M059J (cell line): ENCODE data around the gene PLA2G4E. TPM values are rescaled to one million over a fixed set of nuclear protein-coding genes. Genes with fewer than 3 reads are reported as not detected.
A peak's percentile ranks its signal among the peaks of the same experiment; 100 is the strongest.

ENCODE experiments used
- DNase-seq: peaks from one replicate; pipeline ENCODE4 v3.0.0-alpha.2; 2012; ENCODE audit warnings: low read depth
- total RNA-seq: library from RNA; depleted of rRNA; stranded (reverse); fragments of >200 nt; shearing (Covaris generic); gene quantifications from 2 replicates; pipeline ENCODE4 v1.2.3, GENCODE V29; 2014; rRNA removed

PLA2G4E gene, protein sequence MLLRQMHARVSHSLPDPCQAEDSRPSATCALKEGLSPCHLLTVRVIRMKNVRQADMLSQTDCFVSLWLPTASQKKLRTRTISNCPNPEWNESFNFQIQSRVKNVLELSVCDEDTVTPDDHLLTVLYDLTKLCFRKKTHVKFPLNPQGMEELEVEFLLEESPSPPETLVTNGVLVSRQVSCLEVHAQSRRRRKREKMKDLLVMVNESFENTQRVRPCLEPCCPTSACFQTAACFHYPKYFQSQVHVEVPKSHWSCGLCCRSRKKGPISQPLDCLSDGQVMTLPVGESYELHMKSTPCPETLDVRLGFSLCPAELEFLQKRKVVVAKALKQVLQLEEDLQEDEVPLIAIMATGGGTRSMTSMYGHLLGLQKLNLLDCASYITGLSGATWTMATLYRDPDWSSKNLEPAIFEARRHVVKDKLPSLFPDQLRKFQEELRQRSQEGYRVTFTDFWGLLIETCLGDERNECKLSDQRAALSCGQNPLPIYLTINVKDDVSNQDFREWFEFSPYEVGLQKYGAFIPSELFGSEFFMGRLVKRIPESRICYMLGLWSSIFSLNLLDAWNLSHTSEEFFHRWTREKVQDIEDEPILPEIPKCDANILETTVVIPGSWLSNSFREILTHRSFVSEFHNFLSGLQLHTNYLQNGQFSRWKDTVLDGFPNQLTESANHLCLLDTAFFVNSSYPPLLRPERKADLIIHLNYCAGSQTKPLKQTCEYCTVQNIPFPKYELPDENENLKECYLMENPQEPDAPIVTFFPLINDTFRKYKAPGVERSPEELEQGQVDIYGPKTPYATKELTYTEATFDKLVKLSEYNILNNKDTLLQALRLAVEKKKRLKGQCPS
- total RNA-seq = not detected in 2 replicates

DNA sequence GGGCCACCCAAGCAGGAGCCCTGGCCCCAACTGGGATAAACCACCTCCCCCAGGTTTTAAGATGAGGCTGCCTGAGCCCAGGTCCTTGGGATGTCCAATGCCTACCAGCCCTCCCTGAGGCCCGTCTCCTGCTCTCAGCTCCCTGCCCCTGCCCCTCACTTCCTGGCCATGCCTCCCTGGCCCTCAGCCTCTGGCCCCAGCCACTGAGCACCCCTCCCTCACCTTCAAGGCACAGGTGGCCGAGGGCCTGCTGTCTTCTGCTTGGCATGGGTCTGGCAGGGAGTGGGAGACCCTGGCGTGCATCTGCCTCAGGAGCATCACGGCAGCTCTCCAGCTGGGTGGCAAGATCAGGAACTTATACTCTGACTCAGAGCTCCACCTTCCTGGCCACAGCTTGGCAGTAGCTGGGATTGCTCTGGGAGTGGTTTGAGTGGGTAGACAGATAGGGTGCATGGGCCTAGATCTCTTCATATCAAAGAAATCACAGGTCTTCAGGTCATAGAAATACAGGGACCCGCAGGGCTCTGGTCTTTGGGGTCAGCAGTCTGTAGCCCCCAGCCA is at the start of gene PLA2G4E:
PLA2G4E (minus strand) TSS at position 330 of the 561 bp plus-strand sequence; CDS start at position 318, 12 bp downstream.
- no peak for DNase-seq

DNA sequence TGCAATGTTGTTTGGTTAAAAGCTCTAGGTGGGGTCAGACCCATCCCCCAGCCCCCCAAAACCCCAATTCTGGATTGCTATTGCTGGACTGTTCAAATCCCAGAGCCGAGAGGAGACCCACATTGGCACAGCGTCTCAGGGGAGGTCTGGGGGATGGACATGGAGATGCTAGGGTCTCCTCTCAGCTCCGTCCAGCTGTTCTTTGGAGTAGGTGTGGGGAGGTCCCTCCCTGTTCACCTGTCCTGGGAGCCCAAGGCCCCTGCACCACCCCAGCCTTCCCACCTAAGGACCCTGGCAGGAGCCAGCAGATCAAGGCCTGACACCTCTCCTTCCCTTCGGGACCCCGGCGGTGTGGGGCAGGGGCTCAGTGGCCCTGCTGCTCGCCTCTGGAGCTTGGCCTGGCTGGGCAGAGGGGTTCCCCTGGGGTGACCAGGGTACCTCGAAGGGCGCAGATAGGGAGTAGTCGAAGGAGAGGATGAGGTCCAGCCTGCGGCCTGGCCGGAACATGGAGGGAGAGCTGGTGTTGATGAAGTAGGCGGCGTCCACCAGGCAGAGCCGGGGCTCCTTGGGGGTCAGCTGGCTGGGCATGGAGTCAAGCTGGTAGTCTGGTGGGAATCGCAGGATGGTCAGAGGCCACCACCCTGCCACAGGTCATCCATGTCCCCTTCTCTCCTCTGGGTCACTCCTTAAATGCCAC is 49.6 kb upstream of the PLA2G4E start:
- DNase-seq = no peak

DNA sequence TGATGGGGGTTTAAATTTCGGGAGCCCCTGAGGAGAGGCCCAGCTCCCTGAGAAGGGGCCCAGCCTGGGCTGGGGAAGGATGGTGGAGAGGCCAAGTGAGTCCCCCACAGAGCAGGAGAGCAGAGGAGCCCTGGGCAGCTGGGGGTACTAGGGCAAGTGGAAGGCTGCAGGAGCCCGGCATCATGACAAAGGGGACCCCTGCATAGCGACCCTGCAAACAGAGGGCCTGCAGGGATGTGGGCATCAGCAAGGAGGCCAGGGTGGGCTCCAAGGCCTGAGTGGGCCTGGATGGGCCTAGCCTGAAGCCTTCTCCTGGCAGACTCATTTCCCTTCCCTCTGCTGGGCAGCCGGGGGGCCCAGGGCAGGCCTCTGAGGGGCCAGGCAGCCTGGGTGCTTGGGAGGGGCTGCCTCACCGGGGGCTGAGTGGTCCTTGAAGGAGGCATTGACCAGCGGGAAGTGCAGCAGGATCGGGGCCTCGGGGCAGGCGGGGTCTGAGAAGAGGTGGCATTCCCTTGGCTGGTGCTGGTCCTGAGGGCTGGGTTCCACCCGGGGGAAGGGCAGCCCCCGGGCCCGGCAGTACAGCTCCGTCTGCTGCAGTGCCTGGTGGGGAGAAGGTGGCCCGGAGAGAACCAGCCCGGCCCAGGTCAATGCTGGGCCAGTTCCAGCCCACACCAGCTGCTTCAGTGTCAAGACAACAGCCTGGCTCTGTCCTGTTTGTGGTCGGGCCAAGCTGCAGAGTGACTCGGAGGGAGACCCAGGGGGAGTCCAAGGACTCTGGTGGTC is 48.8 kb upstream of the PLA2G4E start:
- DNase-seq = no peak

DNA sequence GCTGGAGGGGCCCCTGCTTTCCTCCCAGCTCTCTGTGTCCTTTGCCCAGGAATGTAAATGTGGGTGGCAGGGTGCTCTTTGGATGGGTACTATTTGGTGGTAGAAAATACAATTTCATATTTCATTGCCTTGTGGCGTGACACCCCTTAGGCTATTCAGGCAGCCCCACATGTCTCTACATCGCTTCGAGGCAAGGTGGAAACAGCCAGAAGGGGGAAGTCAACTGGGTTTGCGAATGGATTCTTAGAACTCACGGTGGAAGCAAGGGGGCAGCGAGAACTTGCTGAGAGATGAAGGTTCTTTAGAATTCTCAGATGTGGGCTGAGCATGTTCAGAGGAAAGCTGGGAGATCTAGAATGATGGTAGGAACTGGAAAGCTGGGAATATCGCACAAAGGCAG is 48.2 kb upstream of the PLA2G4E start:
- DNase-seq = no peak

DNA sequence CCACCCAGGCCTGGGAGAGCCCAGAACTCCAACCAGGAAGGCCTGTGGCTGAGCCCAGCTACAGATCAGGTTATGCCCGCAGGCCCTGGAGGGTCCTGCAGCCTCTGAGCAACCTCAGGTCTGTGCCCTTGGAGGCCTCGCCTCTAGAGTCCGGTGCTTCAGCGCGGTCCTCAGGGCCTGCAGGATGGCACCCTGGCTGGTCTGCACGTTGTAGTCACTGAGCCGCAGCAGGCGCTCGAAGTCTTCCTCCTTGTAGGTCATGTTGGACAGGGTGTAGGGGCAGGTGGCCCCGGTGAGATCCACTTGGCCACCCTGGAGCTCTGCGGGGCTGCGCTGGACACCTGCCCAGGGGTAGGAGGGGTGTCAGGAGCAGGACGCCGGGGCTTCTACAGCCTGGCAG is 47.8 kb upstream of the PLA2G4E start:
- DNase-seq = no peak

DNA sequence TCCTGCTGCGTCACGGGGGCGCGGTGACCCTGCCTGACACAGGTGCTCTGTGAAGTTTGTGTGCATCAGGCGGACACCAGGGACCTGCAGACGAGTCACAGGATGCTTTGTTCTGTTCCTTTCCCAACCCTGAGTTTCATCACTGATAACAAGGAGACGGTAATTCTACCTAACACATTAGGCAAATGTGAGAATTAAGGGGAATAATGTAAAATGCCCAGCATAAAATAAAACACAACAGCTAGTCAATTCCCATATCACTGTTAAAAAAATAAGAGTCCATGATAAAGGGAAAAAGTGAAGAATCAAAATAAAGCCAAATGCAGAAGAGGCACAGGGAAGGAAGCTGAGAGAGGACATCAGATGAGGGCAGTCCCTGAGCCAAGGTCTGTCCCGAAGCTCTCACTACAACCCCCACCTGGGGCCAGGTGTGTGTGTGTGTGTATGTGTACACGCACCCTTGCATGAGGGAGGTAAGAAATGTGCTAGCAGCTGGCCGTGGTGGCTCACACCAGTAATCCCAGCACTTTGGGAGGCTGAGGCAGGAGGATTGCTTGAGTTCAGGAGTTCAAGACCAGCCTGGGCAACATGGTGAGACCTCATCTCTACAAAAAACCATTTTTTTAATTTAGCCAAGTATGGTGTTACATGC is 46.0 kb upstream of the PLA2G4E start:
- DNase-seq = no peak

DNA sequence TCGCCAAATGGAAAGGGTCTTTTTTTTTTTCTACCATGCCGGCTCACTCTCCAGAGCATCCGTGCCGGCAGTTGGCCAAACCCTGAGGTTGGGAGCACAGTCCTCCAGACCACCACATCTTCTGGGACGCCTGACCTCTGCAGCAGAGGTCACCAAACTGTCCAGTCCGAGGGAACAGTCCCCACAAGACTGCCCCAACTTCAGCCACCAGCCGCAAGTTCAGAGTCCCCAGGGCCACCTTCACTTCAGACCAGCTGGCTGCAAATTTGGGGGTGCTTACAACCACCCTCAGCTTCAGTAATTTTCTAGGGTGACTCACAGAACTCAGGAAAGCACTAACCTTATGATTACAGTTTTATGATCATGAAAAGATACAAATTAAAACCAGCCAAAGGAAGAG is 44.6 kb upstream of the PLA2G4E start:
- no peak for DNase-seq

DNA sequence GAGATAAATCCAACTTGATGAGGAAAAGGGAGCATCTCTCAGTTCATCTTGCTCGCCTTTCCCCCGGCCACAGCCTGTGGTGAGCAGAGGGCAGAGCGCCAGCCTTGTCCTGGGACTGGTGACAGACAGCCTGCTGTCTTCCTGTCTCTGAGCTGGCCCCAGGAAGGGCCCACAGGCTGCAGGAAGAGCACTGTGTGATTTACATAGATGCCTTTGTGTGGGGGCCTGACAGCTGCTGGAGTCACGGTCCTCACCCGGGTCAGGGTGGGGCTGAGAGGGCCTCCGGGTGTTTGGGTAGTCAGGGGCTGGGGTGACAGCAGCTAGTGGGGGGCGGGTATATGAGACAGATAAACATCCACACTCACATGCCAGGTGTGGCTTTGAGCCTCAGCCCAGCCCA is 44.2 kb upstream of the PLA2G4E start:
- DNase-seq = peak; percentile 33

DNA sequence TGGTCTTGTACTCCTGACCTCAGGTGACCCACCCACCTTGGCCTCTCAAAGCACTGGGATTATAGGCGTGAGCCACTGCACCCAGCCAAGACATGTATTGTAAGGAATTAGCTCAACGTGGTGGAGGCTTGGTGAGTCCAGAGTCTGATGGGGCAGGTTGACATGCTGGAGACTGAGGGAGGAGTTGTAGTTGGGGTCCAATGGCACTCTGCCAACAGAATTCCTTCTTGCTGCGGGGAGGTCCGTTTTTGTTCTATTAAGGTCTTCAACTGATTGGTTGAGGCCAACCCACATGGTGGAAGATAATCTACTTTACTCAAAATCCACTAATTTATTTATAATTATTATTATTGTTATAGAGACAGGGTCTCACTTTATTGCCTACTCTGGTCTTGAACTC is 43.4 kb upstream of the PLA2G4E start:
- no peak for DNase-seq

DNA sequence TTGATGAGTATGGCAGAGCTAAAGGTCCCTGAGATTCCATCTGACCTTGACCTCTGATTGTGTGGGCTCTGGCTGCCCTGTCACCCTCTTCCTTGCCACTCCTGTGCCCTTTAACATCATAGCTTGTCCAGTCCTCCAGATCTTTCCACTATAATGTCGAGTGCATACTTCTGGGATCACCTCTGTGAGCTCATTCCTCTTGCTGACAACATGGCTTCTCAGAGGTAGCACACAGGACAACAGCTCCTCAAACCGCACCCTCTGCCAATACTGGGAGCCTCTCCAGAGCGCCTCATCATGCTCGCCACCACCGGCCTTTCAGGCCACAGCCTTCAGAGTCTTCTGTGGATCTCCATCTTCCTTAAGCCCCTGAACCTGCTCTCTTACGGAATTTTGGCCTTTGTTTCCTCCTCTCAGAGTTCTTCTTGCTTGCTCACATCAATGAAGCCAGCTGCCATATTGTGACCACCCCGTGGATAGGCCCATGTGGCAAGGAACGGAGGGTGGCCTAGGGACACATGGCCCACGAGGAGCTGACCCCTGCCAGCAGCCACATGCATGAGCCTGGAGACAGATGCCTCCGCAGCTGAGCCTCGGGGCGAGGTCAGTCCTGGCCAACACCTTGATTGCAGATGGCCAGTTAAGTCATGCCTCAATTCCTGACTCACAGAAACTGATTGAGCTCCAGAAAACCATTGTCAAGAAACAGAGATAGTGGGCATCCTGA is 42.4 kb upstream of the PLA2G4E start:
- no peak for DNase-seq

DNA sequence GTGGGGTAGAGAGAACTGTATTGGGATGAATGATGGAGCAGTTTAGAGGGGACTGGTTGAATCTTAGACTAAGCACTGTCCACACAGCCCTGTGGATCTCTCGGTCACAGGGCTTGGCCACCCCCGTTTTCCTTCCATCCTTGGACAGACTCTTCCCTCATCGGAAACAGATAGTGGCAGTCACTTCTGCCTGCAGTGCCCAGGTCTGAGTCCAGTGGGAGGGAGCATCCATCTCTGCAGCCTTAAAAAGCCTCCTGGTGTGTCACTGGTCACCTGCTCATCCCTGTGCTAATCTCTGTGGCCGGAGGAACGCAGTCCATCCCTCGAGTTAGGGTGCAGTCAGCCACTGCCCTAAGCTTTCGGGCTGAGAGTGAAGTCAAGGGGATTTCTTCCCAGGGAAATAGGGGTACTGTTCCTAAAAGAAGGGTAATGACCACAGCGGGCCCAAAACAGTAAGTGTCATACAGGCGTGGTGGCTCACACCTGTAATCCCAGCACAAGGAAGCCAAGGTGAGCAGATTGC is 41.5 kb upstream of the PLA2G4E start:
- DNase-seq = no peak

DNA sequence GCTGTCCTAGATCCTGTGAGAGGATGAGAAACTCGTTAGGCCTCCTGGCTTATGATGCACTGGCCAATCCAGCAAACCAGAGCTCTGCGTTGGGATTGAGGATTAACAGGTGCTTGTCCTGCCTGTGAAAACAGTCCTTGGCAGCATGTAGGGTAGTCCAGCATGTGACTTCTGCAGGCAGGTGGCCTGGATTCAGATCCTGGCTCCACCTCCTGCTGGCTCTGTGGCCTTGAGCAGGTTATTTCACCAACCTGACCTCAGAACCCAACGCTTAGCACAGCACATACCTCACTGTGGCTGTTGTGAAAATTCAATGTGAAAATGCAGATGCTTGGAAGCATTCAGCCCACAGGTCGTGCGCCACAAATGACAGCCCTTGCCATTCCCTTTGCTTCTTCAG is 40.0 kb upstream of the PLA2G4E start:
- no peak for DNase-seq

DNA sequence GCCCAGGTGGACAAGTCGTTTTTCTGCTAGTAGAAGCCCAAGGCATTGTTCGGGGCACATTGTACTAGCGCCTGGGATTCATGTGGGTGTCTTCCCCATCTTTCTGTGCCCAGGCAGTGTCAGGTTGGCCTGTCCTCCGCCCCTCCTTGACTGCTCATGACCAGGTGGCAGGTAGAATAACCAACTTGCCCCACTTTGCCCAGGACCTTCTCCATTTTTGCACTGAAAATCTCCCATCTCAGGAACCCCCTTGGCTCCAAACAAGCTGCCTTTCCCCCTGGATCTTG is 39.6 kb upstream of the PLA2G4E start:
- no peak for DNase-seq

DNA sequence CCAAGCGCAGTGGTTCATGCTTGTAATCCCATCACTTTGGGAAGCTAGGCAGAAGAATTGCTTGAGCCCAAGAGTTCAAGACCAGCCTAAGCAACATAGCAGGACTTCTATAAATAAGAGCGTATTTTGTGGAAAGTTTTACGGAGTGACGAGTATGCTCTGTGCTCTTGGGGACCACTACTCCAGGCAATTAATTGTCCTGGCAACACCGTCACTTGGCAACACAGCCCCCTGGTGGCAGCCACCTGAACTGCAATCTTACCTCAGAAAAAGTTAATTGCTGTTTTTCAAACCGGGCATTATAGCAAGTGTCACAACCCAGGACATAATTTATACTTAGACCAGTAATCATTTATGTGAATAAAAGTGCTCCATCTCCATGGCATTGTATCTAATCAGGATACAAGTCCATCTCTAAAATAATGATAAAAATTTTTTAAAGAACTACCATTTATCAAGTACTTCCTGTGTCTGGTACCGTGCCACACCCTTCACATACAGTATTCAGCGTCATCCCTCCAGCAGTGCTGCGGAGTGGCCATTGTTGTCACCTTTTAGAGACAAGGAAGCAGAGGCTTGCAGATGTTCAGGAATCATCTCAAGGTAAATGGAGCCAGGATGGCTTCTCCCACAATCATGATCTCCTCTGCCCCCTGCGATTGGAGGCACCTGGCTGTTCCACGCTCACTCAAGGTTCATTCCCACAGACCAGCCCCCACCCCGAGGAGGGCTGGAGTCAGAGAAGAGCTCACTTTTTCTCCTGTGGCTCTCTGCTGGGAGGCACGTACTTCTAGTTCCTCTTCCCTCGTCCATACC is 39.0 kb upstream of the PLA2G4E start:
- DNase-seq = peak; percentile 25

DNA sequence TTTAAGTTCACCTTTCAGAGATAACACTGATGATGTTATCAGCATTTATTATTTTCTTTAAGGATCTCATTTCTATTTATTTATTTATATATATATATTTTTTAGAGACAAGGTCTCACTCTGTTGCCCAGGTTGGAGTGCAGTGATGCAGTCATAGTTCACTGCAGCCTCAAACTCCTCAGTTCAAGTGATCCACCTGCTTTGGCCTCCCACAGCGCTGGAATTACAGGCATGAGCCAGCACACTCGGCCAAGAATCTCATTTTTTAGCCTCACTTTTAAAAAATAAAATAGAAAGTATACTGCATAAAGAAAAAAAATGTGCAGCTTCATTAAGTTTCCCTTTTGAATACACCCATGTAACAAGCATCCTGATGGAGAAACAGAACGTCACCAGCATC is 37.9 kb upstream of the PLA2G4E start:
- DNase-seq = no peak

DNA sequence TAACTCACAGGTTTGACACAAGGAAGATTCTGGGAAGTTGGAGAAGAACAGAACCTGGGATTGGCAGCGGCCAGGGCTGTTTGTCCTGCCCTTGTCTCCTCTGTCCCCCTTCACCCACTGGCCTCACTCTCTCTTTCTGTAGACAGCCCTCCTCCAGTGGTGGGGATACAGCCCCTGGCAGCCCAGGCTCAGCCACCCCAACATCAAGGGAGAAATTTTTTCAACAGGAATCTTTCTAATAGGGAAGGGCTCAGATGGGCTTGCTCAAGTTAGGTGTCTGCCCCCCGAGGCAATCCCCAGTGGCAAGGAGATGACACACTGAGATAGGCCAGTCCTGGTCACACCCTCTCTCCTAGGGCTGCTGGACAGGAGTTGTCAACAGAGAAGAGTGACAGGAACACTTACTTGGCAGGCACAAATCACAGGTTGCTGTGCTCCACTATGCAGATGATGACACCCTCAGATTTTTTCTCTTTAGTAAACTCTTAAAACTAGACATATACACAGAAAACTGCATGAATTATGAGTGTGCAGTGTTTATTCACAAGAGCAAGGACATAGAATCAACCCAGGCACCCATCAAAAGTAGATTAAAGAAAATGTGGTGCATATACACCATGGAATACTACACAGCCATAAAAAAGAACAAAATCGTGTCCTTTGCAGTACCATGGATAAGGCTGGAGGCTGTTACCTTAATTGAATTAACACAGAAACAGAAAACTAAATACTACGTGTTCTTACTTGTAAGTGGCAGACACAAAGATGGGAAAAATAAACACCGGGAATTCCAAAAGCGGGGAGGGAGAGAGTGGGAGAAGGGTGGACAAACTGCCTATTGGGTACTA is 37.2 kb upstream of the PLA2G4E start:
- DNase-seq = no peak

DNA sequence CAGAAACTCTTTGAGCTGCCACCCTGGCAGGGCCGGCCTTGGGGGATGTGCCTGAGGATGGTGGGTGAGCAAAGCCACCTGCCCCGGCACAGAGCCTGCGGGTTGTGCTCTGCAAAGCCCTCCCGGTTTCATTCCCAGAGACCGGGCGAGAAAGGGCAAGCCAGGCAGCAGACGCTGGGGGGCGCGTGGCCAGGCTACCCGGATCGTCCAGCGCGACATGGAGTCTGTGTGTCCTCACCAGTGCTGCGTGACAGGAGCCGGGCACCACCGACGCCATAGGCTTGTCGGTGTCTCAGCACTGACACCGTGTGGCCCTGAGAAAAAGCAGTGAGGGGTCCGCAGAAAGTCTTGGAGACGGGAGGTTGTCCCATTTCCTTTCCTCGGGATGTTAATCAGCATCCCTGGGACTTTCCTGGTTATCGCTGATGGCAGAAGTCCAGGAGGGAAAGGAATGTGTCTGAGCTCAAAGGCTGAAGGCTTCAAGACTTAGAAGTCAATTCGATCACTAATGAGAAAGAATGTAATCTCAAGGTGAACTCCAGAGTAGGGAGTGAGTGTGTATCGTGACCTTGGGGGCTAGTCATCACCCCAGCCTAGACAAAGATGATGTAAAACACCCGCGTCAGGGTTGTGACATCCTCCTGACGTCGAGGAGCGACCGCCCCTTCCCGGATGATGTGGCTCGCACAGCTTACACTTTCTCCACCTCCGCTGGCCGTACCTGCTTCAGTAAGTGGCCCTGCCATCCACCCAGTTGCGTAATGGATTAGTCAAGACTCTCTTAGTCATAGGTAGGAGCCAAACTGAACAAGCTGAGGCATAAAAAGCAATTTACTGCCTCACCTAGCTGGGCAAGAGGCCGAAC is 36.3 kb upstream of the PLA2G4E start:
- DNase-seq = peak; percentile 68
